Measurements from ENCODE around the gene PPA1.

DNA sequence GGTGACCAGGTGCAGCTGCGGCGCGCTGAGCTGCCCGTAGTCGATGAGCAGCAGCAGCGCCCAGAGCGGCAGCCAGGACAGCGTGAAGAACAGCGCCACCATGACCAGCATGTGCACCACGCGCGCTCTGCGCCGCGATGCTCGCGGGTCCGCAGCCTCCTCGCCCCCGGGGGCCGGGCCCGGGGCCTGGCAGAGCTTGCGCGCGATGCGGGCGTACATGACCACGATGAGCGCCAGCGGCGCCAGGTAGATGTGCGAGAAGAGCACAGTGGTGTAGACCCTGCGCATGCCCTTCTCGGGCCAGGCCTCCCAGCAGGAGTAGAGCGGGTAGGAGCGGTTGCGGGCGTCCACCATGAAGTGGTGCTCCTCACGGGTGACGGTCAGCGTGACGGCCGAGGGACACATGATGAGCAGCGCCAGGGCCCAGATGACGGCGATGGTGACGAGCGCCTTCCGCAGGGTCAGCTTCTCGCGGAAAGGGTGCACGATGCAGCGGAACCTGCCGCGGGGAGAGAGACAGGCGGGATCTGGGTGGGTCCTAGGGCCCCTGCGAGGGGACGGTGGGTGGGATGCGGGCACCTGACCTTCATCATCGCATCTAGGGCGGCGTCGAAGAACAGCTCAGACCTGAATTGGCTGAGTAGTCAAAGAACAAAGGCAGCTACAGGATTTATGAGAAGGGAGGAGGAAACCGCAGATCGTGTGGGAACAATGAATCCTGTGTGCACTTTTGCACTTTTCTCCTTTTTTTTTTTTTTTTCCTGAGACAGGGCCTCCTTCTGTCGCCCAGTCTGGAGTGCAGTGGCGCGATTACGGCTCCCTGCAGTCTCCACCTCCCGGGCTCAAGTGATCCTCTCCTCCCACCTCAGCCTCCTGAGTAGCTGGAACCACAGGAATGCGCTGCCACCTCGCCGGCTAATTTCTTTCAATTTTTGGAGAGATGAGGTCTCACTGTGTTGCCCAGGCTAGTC, 22.4 kb upstream of the PPA1 start:
- TF ChIP-seq POLR2A (IDR thresholded peaks at IDR 0.05; ENCODE audit: low read depth, low read length): no peak
- TF ChIP-seq POLR2AphosphoS5 (IDR thresholded peaks at IDR 0.05; ENCODE audit: low read depth, low read length): no peak
- TF ChIP-seq TAF1 (IDR thresholded peaks at IDR 0.05; ENCODE audit: low read depth, low read length): no peak
- TF ChIP-seq SPI1 (IDR thresholded peaks at IDR 0.05; ENCODE audit: low read depth, low read length): no peak
- TF ChIP-seq PAX5 (IDR thresholded peaks at IDR 0.05; ENCODE audit: insufficient read depth, low read length, severe bottlenecking): no peak
